Body of pancreas (tissue), 4 donors: Measurements from ENCODE around the gene HEPHL1.

Experiments used
- POLR2A ChIP-seq, 3 donors: fragments of 450-650 bp; IDR thresholded peaks; one replicate each; pipeline ENCODE4 v1.6.1; 2016; ENCODE audit warnings: antibody characterized with exemption in 3 of 3, mild to moderate bottlenecking in 2 of 3
- TF ChIP-seq, protein P1 (sequence below), 7 experiments: fragments of 450-650 bp in 4 of 7; fragments of 200-600 bp in 3 of 7; sonication (generic) in 3 of 7; IDR thresholded peaks; one replicate each; pipeline ENCODE4 v1.5.1; 2016 to 2019; ENCODE audit warnings: antibody characterized with exemption in 7 of 7

DNA sequence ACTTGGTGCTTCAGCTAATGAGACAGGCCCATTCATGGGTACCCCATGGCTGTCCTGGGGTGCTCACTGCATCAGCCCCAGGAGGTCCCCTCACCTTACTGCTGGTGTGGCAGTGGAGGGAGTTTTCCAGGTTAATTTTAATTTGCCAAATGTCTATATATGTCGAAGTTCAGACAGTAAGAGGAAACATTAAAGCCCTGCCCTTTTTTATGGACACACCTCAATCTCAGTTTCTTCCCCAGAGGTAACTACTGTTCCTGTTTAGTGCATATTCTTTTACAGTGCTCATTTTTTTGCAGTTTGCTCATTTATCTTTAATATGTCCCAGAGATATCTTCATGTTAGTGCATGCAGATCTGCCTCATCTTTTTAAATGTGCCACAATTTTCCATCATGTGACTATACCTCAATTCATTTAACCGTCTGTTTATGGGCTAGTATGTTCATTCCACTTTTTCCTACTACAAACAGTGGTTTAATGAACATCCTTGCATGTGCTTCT lies 119.1 kb downstream of the HEPHL1 start:
- TF ChIP-seq POLR2A (IDR thresholded peaks at IDR 0.05) = no peak
- TF ChIP-seq, protein P1, sequence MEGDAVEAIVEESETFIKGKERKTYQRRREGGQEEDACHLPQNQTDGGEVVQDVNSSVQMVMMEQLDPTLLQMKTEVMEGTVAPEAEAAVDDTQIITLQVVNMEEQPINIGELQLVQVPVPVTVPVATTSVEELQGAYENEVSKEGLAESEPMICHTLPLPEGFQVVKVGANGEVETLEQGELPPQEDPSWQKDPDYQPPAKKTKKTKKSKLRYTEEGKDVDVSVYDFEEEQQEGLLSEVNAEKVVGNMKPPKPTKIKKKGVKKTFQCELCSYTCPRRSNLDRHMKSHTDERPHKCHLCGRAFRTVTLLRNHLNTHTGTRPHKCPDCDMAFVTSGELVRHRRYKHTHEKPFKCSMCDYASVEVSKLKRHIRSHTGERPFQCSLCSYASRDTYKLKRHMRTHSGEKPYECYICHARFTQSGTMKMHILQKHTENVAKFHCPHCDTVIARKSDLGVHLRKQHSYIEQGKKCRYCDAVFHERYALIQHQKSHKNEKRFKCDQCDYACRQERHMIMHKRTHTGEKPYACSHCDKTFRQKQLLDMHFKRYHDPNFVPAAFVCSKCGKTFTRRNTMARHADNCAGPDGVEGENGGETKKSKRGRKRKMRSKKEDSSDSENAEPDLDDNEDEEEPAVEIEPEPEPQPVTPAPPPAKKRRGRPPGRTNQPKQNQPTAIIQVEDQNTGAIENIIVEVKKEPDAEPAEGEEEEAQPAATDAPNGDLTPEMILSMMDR (IDR thresholded peaks at IDR 0.05) = no peak
